HL-60 (cell line): ENCODE results near the gene ARFGAP1.

ENCODE experiments used
- DNase-seq, 2 experiments: peaks; one replicate each; pipeline ENCODE4 v3.0.0-alpha.2; 2010 to 2020; ENCODE audit warnings: low read depth in 1 of 2, low spot score in 1 of 2
- H3K27ac ChIP-seq: fragments of 250-450 bp; sonication (Bioruptor Pico); replicated peaks from 2 replicates; pipeline ENCODE4 v1.5.1; 2020; ENCODE audit warnings: mild to moderate bottlenecking, moderate library complexity
- H3K27me3 ChIP-seq: fragments of 250-450 bp; sonication (Bioruptor Pico); 2 replicates; pipeline ENCODE4 v1.5.1; 2021; ENCODE audit warnings: mild to moderate bottlenecking, moderate library complexity; ENCODE audit not compliant: insufficient read depth, poor library complexity, severe bottlenecking
- H3K4me3 ChIP-seq: replicated peaks from 2 replicates; pipeline ENCODE4 v1.5.1; 2011; ENCODE audit warnings: mild to moderate bottlenecking, control low read depth, low read length; ENCODE audit not compliant: insufficient read depth
- CTCF ChIP-seq: IDR thresholded peaks from one replicate; pipeline ENCODE4 v1.5.1; 2011; ENCODE audit warnings: low read length, control low read depth, inconsistent platforms; ENCODE audit not compliant: insufficient read depth
- GABPA ChIP-seq: IDR thresholded peaks from 2 replicates; pipeline ENCODE4 v1.6.1; 2012; ENCODE audit warnings: low read depth
- POLR2AphosphoS5 ChIP-seq: IDR thresholded peaks from 2 replicates; pipeline ENCODE4 v1.6.1; 2012; ENCODE audit warnings: low read depth
- REST ChIP-seq: IDR thresholded peaks from 2 replicates; pipeline ENCODE4 v1.6.1; 2012; ENCODE audit warnings: low read depth; ENCODE audit not compliant: insufficient replicate concordance
- SPI1 ChIP-seq: IDR thresholded peaks from 2 replicates; pipeline ENCODE4 v1.6.1; 2012; ENCODE audit warnings: low read depth, mild to moderate bottlenecking, borderline replicate concordance

ARFGAP1 gene

GRCh38 chr20:63257629-63258028, 15.0 kb upstream of the ARFGAP1 start:
- no peak for DNase-seq
- no peak for TF ChIP-seq REST
- no peak for TF ChIP-seq SPI1
- TF ChIP-seq CTCF = no peak
- no peak for TF ChIP-seq GABPA
- TF ChIP-seq POLR2AphosphoS5 = no peak
- H3K4me3 ChIP-seq = no peak overlapping the region
- no peak overlapping the region for H3K27ac ChIP-seq
- H3K27me3 ChIP-seq = peaks cover 66% of the 10 kb centered on the region

- H3K27ac ChIP-seq = no peak overlapping the region
- peaks cover 63% of the 10 kb centered on the region for H3K27me3 ChIP-seq
- TF ChIP-seq GABPA = no peak
- no peak for TF ChIP-seq CTCF
- TF ChIP-seq REST = no peak
- no peak for TF ChIP-seq SPI1
- no peak for TF ChIP-seq POLR2AphosphoS5
- DNase-seq = no peak
- no peak overlapping the region for H3K4me3 ChIP-seq
These were observed 13.8 kb upstream of the ARFGAP1 start for GRCh38 chr20:63258781-63259180.

- no peak for DNase-seq
- peaks cover 61% of the 10 kb centered on the region for H3K27me3 ChIP-seq
- H3K4me3 ChIP-seq = no peak overlapping the region
- H3K27ac ChIP-seq = no peak overlapping the region
- TF ChIP-seq CTCF = no peak
- no peak for TF ChIP-seq GABPA
- TF ChIP-seq SPI1 = no peak
- no peak for TF ChIP-seq POLR2AphosphoS5
- no peak for TF ChIP-seq REST
These were observed 12.7 kb upstream of the ARFGAP1 start for GRCh38 chr20:63259734-63260460.
